Fibroblast of villous mesenchyme (primary cell): ENCODE data around the gene IRF7. TPM values are rescaled to one million over a fixed set of nuclear protein-coding genes. Genes with fewer than 3 reads are reported as not detected.
"Not testable (repeated sequence)": the region's sequence is repeated elsewhere in the genome, so short reads cannot be mapped to it uniquely, and the experiment has no call there.

Experiments
- DNase-seq: peaks from one replicate; pipeline ENCODE4 v3.0.0-alpha.2; 2010; ENCODE audit warnings: low read depth
- H3K4me3 ChIP-seq: 2 replicates; pipeline ENCODE4 v1.5.1; 2011; ENCODE audit warnings: low read depth, mild to moderate bottlenecking, low read length
- total RNA-seq: library from RNA; depleted of rRNA; stranded (reverse); fragments of >200 nt; gene quantifications from 2 replicates; pipeline ENCODE4 v1.2.3, GENCODE V29; 2012
- TF ChIP-seq, protein P1 (sequence below): IDR thresholded peaks from 2 replicates; pipeline ENCODE4 v1.5.1; 2012; ENCODE audit warnings: low read depth, mild to moderate bottlenecking, low read length; ENCODE audit not compliant: insufficient read depth

Gene IRF7
- total RNA-seq, 1 donor, result 8.2 TPM

DNA sequence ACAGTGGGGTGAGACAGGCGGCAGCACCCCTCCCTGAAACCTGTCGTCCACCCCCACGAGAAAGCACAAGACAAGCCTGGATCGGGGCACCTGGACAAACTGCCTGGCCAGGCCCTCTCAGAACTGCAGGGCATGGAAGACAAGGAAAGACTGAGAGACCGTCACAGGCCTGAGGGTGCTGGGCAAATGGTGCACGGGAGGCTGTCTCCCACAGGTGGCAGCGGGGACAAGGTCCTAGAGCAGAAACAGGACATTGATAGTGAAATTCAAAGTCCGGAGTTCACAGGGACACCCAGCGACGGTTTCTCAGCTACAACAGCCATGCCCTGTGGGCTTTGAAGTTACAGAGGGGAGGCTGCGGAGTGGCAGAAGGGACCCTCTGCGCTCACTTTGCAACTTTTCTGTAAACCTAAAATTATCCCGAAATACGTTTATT, 42.0 kb upstream of the IRF7 start:
- DNase-seq, result no peak
- TF ChIP-seq, protein P1, sequence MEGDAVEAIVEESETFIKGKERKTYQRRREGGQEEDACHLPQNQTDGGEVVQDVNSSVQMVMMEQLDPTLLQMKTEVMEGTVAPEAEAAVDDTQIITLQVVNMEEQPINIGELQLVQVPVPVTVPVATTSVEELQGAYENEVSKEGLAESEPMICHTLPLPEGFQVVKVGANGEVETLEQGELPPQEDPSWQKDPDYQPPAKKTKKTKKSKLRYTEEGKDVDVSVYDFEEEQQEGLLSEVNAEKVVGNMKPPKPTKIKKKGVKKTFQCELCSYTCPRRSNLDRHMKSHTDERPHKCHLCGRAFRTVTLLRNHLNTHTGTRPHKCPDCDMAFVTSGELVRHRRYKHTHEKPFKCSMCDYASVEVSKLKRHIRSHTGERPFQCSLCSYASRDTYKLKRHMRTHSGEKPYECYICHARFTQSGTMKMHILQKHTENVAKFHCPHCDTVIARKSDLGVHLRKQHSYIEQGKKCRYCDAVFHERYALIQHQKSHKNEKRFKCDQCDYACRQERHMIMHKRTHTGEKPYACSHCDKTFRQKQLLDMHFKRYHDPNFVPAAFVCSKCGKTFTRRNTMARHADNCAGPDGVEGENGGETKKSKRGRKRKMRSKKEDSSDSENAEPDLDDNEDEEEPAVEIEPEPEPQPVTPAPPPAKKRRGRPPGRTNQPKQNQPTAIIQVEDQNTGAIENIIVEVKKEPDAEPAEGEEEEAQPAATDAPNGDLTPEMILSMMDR, result no peak
- no peak overlapping the region for H3K4me3 ChIP-seq

DNA sequence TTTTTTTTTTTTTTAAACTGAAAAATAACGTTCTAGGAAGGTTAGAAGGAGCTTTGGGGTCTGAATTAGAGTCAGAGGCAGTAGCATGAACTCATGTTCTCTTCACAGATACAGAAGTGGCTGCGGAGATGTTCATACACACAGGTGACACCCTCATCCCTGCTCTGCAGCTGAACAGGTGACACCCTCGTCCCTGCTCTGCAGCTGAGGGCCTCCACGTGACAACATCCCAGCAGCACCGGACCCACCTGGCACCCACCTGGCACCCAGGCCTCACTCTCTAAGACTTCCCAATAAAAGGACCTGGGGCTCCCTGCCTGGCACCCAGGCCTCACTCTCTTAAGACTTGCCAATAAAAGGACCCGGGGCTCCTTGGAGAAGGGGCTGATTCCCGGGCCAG, 41.1 kb upstream of the IRF7 start:
- TF ChIP-seq, protein P1, result no peak
- H3K4me3 ChIP-seq, result no peak overlapping the region
- DNase-seq, result no peak

DNA sequence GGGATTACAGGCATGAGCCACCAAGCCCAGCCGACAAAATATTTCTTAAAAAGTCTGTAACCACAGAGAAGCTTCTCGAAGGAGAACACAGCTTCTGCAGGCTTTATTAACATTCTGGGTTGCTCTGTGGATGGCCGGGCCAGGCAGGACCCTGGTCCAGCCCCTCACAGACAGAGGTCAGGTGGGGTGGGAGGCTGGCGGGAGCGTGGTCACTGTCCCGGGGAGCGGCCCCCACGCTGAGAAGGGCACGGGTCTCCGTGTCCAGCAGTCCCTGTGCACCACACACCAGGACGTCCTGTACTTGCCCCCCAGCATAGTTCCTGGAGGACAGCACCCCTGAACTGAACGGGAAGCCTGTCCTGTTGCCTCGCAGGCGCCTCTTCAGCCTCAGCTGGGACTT, 40.7 kb upstream of the IRF7 start:
- TF ChIP-seq, protein P1, result no peak
- no peak overlapping the region for H3K4me3 ChIP-seq
- DNase-seq, result no peak

DNA sequence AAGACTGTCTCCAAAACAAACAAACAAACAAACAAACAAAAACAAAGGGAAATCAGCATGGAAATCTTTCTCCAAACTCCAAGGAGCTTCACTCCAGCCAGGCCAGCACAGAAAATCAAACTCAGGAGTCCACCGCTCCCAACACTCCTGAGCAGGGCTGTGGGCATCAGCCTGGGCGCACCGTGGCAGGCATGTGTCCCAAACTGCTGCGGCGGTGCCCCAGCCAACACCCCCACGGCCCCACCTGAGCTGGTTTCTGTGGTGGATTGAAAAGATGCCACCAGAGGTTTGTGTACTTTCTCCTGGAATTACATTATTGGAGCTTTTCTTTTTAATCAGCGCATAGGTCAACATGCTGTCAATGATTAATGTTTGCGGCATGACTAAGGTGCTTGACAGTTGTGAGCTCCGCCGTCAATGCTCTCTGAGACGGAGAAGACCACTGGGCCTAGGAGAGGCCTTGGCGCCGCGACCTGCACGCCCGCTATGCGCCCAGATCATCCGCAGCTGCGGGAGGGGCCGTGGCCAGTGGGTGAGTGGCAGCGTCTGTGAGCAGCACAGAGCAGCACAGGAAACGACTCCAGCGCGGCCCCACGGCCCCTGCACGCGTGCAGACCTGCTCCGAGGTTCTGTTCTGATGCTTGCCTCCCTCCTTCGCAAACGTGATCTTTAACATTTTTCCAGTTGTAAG, 39.4 kb upstream of the IRF7 start:
- no peak overlapping the region for H3K4me3 ChIP-seq
- no peak for DNase-seq
- TF ChIP-seq, protein P1, result no peak

DNA sequence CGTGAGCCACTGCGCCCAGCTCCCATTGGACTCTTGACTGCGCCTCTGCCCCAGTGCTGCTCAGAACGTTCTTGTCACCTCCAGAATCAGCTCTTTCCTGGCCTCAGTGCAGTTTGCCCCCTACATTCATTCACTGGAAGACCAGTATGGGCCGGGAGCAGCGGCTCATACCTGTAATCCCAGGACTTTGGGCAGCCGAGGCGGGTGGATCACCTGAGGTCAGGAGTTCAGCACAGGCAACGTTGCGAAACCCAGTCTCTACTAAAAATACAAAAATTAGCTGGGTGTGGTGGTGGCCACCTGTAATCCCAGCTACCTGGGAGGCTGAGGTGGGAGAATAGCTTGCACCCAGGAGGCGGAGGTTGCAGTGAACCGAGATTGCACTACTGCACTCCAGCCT, 38.7 kb upstream of the IRF7 start:
- DNase-seq, H3K4me3 ChIP-seq: not testable (repeated sequence)

DNA sequence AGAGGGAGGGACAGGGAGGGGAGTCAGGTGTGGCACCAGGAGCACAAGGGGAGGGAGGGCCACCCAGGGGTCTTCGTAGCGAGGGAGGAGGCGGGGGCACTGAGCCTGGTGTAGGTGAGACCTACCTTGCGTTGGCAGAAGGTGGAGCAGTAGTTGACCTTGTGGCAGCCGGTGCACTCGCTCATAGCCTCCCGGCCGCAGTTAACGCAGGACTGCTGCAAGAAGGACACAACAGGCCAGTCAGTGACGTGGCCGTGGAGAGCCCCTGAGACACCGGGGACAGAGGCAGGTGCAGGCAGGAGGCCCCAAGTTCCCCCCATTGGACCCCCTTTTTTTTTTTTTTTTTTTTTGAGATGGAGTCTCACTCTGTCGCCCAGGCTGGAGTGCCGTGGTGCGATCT, 38.1 kb upstream of the IRF7 start:
- no peak overlapping the region for H3K4me3 ChIP-seq
- TF ChIP-seq, protein P1, result no peak
- no peak for DNase-seq

DNA sequence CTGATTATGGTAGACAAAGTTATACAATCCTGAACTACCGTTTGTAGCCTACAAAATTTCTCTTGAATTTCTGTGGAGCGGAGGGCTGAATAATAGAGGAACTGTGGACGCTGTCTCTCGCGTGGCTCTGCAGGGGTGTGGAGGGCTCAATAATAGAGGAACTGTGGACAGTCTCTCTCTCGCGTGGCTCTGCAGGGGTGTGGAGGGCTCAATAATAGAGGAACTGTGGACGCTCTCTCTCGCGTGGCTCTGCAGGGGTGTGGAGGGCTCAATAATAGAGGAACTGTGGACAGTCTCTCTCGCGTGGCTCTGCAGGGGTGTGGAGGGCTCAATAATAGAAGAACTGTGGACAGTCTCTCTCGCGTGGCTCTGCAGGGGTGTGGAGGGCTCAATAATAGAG, 37.4 kb upstream of the IRF7 start:
- DNase-seq, H3K4me3 ChIP-seq: not testable (repeated sequence)

DNA sequence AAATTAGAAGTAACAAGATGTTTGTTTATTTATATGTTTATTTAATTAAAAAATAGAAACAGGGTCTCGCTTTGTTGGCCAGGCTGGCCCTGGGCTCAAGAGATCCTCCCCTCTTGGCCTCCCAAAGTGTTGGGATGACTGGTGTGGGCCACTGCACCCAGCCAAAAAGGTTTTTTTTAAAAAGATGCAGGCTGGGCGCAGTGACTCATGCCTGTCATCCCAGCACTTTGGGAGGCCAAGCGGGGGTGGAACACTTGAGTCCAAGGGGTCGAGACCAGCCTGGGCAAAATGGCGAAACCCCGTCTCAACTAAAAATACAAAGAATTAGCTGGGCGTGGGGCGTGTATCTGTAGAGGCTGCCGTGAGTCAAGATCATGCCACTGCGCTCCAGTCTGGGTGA, 34.7 kb upstream of the IRF7 start:
- DNase-seq, result no peak
- TF ChIP-seq, protein P1, result no peak
- no peak overlapping the region for H3K4me3 ChIP-seq

DNA sequence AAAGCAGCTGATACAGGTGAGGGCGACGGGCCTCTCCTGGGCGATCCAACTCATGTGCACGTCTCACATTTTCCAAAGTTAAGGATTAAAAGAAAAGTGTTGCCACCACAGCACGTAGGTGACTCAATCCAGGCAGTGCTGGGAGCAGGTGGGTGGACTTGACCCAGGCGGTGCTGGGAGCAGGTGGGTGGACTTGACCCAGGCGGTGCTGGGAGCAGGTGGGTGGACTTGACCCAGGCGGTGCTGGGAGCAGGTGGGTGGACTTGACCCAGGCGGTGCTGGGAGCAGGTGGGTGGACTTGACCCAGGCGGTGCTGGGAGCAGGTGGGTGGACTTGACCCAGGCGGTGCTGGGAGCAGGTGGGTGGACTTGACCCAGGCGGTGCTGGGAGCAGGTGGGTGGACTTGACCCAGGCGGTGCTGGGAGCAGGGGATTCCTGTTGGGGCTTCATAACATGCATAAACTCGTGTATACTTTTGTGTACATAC, 32.0 kb upstream of the IRF7 start:
- DNase-seq, H3K4me3 ChIP-seq: not testable (repeated sequence)
